HG03175 (cell line): ENCODE data around the gene TARBP2.
"Not testable (repeated sequence)": the region's sequence is repeated elsewhere in the genome, so short reads cannot be mapped to it uniquely, and the experiment has no call there.

Experiments used
- ATAC-seq: cut with Tn5 transposase; IDR thresholded peaks from one replicate; pipeline ENCODE4 v1.9.1; 2021; ENCODE audit warnings: mild to moderate bottlenecking, moderate library complexity; ENCODE audit not compliant: unreplicated experiment

Gene TARBP2

GRCh38 chr12:53513712-53514410, 12.8 kb downstream of the TARBP2 start:
- ATAC-seq = no peak

- ATAC-seq = no peak
Measured at GRCh38 chr12:53514628-53515290, 13.7 kb downstream of the TARBP2 start.

GRCh38 chr12:53515291-53515680, 14.2 kb downstream of the TARBP2 start:
- no peak for ATAC-seq

GRCh38 chr12:53516758-53517455, 15.8 kb downstream of the TARBP2 start:
- no peak for ATAC-seq

- ATAC-seq = no peak
Measured at GRCh38 chr12:53518381-53518780, 17.3 kb downstream of the TARBP2 start.

- ATAC-seq = no peak
Measured at GRCh38 chr12:53523131-53523530, 22.0 kb downstream of the TARBP2 start.

GRCh38 chr12:53524476-53524875, 23.4 kb downstream of the TARBP2 start:
- ATAC-seq = no peak

GRCh38 chr12:53530061-53530460, 29.0 kb downstream of the TARBP2 start:
- no peak for ATAC-seq

- no peak for ATAC-seq
Measured at GRCh38 chr12:53530920-53531319, 29.8 kb downstream of the TARBP2 start.

GRCh38 chr12:53532021-53532420, 30.9 kb downstream of the TARBP2 start:
- ATAC-seq = no peak

- no peak for ATAC-seq
Measured at GRCh38 chr12:53532524-53533445, 31.7 kb downstream of the TARBP2 start.

- ATAC-seq = no peak
Measured at GRCh38 chr12:53533471-53533870, 32.4 kb downstream of the TARBP2 start.

- no peak for ATAC-seq
Measured at GRCh38 chr12:53536962-53537361, 35.9 kb downstream of the TARBP2 start.

- ATAC-seq = no peak
Measured at GRCh38 chr12:53538209-53538689, 37.2 kb downstream of the TARBP2 start.

GRCh38 chr12:53539526-53539925, 38.4 kb downstream of the TARBP2 start:
- ATAC-seq = no peak

- ATAC-seq = no peak
Measured at GRCh38 chr12:53543539-53543938, 42.5 kb downstream of the TARBP2 start.

GRCh38 chr12:53548354-53548753, 47.3 kb downstream of the TARBP2 start:
- ATAC-seq = not testable (repeated sequence)

GRCh38 chr12:53550131-53550530, 49.0 kb downstream of the TARBP2 start:
- ATAC-seq = not testable (repeated sequence)

- ATAC-seq = no peak
Measured at GRCh38 chr12:53550595-53550994, 49.5 kb downstream of the TARBP2 start.

GRCh38 chr12:53551889-53552291, 50.8 kb downstream of the TARBP2 start:
- no peak for ATAC-seq
